IMR-90 (cell line): ENCODE data around the gene PLXNA1. TPM values are rescaled to one million over a fixed set of nuclear protein-coding genes. Genes with fewer than 3 reads are reported as not detected.

ENCODE experiments used
- ATAC-seq: fragments of 200-7000 bp; cut with Tn5 transposase; 2 replicates; pipeline ENCODE4 v1.9.1; 2020; ENCODE audit warnings: low read depth, mild to moderate bottlenecking, moderate library complexity
- BruUV-seq: library from RNA; stranded (reverse); fragments of 400-500 nt; replicated peaks from 2 replicates; lab custom pipeline; 2021; lab: Mats Ljungman, UMichigan
- CTCF ChIA-PET: fragments of 300-600 bp; formaldehyde crosslinking; extraction: SDS; loops from one replicate; lab custom pipeline; 2021; ENCODE audit warnings: antibody characterized with exemption; lab: Yijun Ruan, JAX
- POLR2A ChIA-PET: fragments of 300-600 bp; sonication (Branson Sonifier 250); formaldehyde crosslinking; loops from one replicate; lab custom pipeline; 2022; ENCODE audit warnings: antibody characterized with exemption; ENCODE audit not compliant: unreplicated experiment; lab: Charles Lee
- DNase-seq: peaks from one replicate; pipeline ENCODE4 v3.0.0; 2013
- H2AFZ ChIP-seq: replicated peaks from 2 replicates; pipeline ENCODE3; 2013; ENCODE audit warnings: low read length, mild to moderate bottlenecking; ENCODE audit not compliant: poor library complexity
- H2AK5ac ChIP-seq: 2 replicates; pipeline ENCODE4 v1.6.1; 2013; ENCODE audit warnings: low read depth, low read length, inconsistent platforms
- H2AK9ac ChIP-seq: replicated peaks from 2 replicates; pipeline ENCODE3; 2013; ENCODE audit warnings: mild to moderate bottlenecking, low read depth, low read length, moderate library complexity; ENCODE audit not compliant: poor library complexity
- H2BK120ac ChIP-seq: 2 replicates; pipeline ENCODE4 v1.6.1; 2013; ENCODE audit warnings: low read depth, low read length, inconsistent platforms
- H2BK15ac ChIP-seq: 3 replicates; pipeline ENCODE4 v1.6.1; 2013; ENCODE audit warnings: low read depth, low read length, inconsistent platforms
- H2BK20ac ChIP-seq: 2 replicates; pipeline ENCODE4 v1.6.1; 2013; ENCODE audit warnings: low read depth, mild to moderate bottlenecking, inconsistent platforms, low read length, moderate library complexity
- H2BK5ac ChIP-seq: 2 replicates; pipeline ENCODE4 v1.6.1; 2013; ENCODE audit warnings: mild to moderate bottlenecking, low read depth, low read length, inconsistent platforms; ENCODE audit not compliant: poor library complexity, severe bottlenecking
- H3K14ac ChIP-seq: replicated peaks from 2 replicates; pipeline ENCODE4 v1.6.1; 2013; ENCODE audit warnings: low read depth, low read length, inconsistent platforms
- H3K18ac ChIP-seq: 2 replicates; pipeline ENCODE4 v1.6.1; 2013; ENCODE audit warnings: low read depth, low read length, control low read depth
- H3K23ac ChIP-seq: 2 replicates; pipeline ENCODE4 v1.6.1; 2013; ENCODE audit warnings: low read depth, low read length, inconsistent platforms
- H3K27ac ChIP-seq: 2 replicates; pipeline ENCODE4 v1.5.1; 2013; ENCODE audit warnings: mild to moderate bottlenecking, control low read depth, low read length; ENCODE audit not compliant: insufficient read depth
- H3K27me3 ChIP-seq: 2 replicates; pipeline ENCODE4 v1.6.1; 2013; ENCODE audit warnings: low read length; ENCODE audit not compliant: control insufficient read depth, insufficient read depth
- H3K36me3 ChIP-seq: 2 replicates; pipeline ENCODE4 v1.6.1; 2013; ENCODE audit warnings: low read length, mixed read lengths; ENCODE audit not compliant: control insufficient read depth, insufficient read depth
- H3K4ac ChIP-seq: 2 replicates; pipeline ENCODE4 v1.6.1; 2013; ENCODE audit warnings: low read depth, low read length, inconsistent platforms
- H3K4me1 ChIP-seq: 2 replicates; pipeline ENCODE4 v1.6.1; 2013; ENCODE audit warnings: low read length, mixed read lengths; ENCODE audit not compliant: control insufficient read depth, insufficient read depth
- H3K4me2 ChIP-seq: 2 replicates; pipeline ENCODE4 v1.6.1; 2013; ENCODE audit warnings: low read depth, mild to moderate bottlenecking, control low read depth, low read length, moderate library complexity
- H3K4me3 ChIP-seq: 2 replicates; pipeline ENCODE4 v1.5.1; 2013; ENCODE audit warnings: low read depth, mild to moderate bottlenecking, control low read depth, low read length, moderate library complexity; ENCODE audit not compliant: insufficient read depth
- H3K56ac ChIP-seq: 2 replicates; pipeline ENCODE4 v1.6.1; 2013; ENCODE audit warnings: low read length, inconsistent platforms; ENCODE audit not compliant: insufficient read depth; ENCODE audit errors: extremely low read depth
- H3K79me1 ChIP-seq, 2 experiments: 2 replicates each; pipeline ENCODE4 v1.6.1; 2013; ENCODE audit warnings: low read length in 2 of 2, inconsistent platforms in 1 of 2, low read depth in 1 of 2
- H3K9ac ChIP-seq: 2 replicates; pipeline ENCODE4 v1.6.1; 2013; ENCODE audit warnings: low read depth, low read length, control low read depth
- H3K9me1 ChIP-seq: 2 replicates; pipeline ENCODE4 v1.6.1; 2013; ENCODE audit warnings: low read length, inconsistent platforms; ENCODE audit not compliant: insufficient read depth
- H3K9me3 ChIP-seq: 2 replicates; pipeline ENCODE4 v1.6.1; 2013; ENCODE audit warnings: low read length; ENCODE audit not compliant: control insufficient read depth, insufficient read depth
- H4K20me1 ChIP-seq: 2 replicates; pipeline ENCODE4 v1.6.1; 2013; ENCODE audit warnings: low read length, inconsistent platforms; ENCODE audit not compliant: insufficient read depth
- H4K5ac ChIP-seq: 2 replicates; pipeline ENCODE4 v1.6.1; 2013; ENCODE audit warnings: mild to moderate bottlenecking, low read depth, low read length, control low read depth
- H4K8ac ChIP-seq, 2 experiments: 2 replicates each; pipeline ENCODE4 v1.6.1; 2013; ENCODE audit warnings: low read depth in 2 of 2, low read length in 2 of 2, control low read depth in 1 of 2, inconsistent platforms in 1 of 2
- H4K91ac ChIP-seq: 2 replicates; pipeline ENCODE4 v1.6.1; 2013; ENCODE audit warnings: low read depth, low read length, inconsistent platforms; ENCODE audit not compliant: insufficient read depth
- BHLHE40 ChIP-seq: fragments of 150-350 bp; IDR thresholded peaks from 2 replicates; pipeline ENCODE4 v1.6.1; 2016; ENCODE audit warnings: mild to moderate bottlenecking, low read depth, low read length
- CEBPB ChIP-seq: IDR thresholded peaks from 2 replicates; pipeline ENCODE4 v1.6.1; 2012; ENCODE audit warnings: low read depth, low read length, improper control_type of control experiment
- CHD1 ChIP-seq: IDR thresholded peaks from 2 replicates; pipeline ENCODE4 v1.6.1; 2012; ENCODE audit warnings: low read depth, low read length, improper control_type of control experiment
- FOS ChIP-seq: fragments of 150-350 bp; IDR thresholded peaks from 2 replicates; pipeline ENCODE4 v1.6.1; 2016; ENCODE audit warnings: low read depth, low read length
- MAFK ChIP-seq: IDR thresholded peaks from 2 replicates; pipeline ENCODE4 v1.6.1; 2012; ENCODE audit warnings: low read depth, low read length, improper control_type of control experiment
- MXI1 ChIP-seq: IDR thresholded peaks from 2 replicates; pipeline ENCODE4 v1.6.1; 2012; ENCODE audit warnings: low read depth, mild to moderate bottlenecking, low read length, moderate library complexity, borderline replicate concordance
- NFE2L2 ChIP-seq: fragments of 150-350 bp; IDR thresholded peaks from 2 replicates; pipeline ENCODE4 v1.6.1; 2016; ENCODE audit warnings: low read depth, mild to moderate bottlenecking, low read length
- POLR2A ChIP-seq: IDR thresholded peaks from 2 replicates; pipeline ENCODE4 v1.6.1; 2012; ENCODE audit warnings: mild to moderate bottlenecking, low read depth, low read length
- RAD21 ChIP-seq: IDR thresholded peaks from 2 replicates; pipeline ENCODE4 v1.6.1; 2012; ENCODE audit warnings: low read length, improper control_type of control experiment
- RCOR1 ChIP-seq: IDR thresholded peaks from 2 replicates; pipeline ENCODE4 v1.6.1; 2012; ENCODE audit warnings: mild to moderate bottlenecking, low read length, improper control_type of control experiment; ENCODE audit not compliant: insufficient replicate concordance
- RFX5 ChIP-seq: IDR thresholded peaks from 2 replicates; pipeline ENCODE4 v1.8.0; 2012; ENCODE audit warnings: low read depth, mild to moderate bottlenecking, low read length, moderate library complexity
- WGBS, 2 experiments: methylation state at CpG; one replicate each; pipeline versions ENCODE4 v1.1.5 to v1.1.7; 2013; ENCODE audit warnings: missing lambda C conversion rate in 2 of 2; ENCODE audit not compliant: insufficient read length in 1 of 2; ENCODE audit errors: extremely low coverage in 2 of 2; 5-methylcytosine and 5-hydroxymethylcytosine counted together
- dilution Hi-C: fragments of 300-500 bp; cut with HindIII; formaldehyde crosslinking; loops from one replicate; pipeline ENCODE4 v1.14.3; 2018; ENCODE audit warnings: low sequenced_read_pairs; ENCODE audit not compliant: unreplicated experiment
- in situ Hi-C: fragments of 300-500 bp; cut with MboI; formaldehyde crosslinking; loops from 3 replicates; pipeline ENCODE4 v1.14.3; 2019; ENCODE audit warnings: low sequenced_read_pairs, inconsistent platforms, mixed read lengths
- intact Hi-C: fragments of 100-400 bp; cut with micrococcal nuclease; formaldehyde crosslinking; loops from 2 replicates; pipeline ENCODE4 v1.10.0; 2022
- polyA plus RNA-seq, 3 experiments: library from polyadenylated mRNA; depleted of rRNA; stranded (reverse); fragments of >200 nt; gene quantifications; 2 replicates each; pipeline ENCODE4 v1.2.3, GENCODE V29; 2012; ENCODE audit warnings: low replicate concordance in 1 of 3
- total RNA-seq: library from RNA; depleted of rRNA; stranded (reverse); fragments of >200 nt; gene quantifications from 2 replicates; pipeline ENCODE4 v1.2.3, GENCODE V29; 2012
- TF ChIP-seq, protein P1 (sequence below): fragments of 150-350 bp; IDR thresholded peaks from 2 replicates; pipeline ENCODE4 v1.6.1; 2017; ENCODE audit warnings: mild to moderate bottlenecking, antibody characterized with exemption, low read length, low read depth
- TF ChIP-seq, protein P2 (sequence below): conservative IDR thresholded peaks from 2 replicates; pipeline ENCODE4 v1.5.1; 2012; ENCODE audit warnings: mild to moderate bottlenecking, low read depth, low read length, improper control_type of control experiment

Gene PLXNA1
- total and polyA plus RNA-seq, 2 of the 4 experiments (the other 2 are of a cell fraction): 13.6 to 49.4 TPM

DNA sequence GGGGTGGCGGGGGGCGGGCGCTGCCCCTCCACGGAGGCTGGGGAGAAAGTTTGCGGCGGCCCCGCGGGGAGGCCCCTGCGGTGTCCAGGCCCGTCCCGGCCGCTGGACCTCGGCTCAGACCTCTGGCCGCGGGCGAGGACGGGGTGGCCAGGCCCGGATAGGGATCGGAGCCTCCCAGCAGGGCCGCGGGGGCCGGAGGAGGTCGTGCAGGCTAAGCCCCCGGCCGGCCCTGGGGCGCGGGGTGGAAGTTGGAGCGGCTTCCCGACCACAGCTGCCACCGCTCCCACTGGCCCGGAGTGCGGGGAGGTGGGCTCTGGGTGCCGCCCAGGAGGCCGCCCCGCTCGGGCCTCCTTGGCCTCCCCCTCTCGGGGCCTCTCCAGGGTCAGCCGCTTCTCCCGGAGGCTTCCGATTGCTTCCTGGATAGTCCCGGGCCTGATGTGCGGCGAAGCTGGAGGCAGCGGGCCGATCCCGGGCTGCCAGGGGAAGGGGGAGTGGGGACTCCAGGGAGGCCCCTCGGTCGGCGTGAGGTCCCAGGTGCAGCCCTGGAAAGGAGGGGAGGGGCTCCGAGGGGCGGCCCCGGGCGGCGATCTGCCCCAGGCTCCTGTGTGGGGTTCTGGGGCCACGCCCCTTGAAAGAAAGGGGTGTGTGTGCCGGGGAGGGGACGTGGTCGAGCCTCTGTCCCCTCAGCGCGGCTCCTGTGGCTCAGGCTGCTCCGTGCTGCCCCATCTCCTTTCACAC lies 907 bp downstream of the PLXNA1 start:
- H2AFZ ChIP-seq: peak overlapping the region; percentile 77
- ATAC-seq (peak; percentile 19), DNase-seq (no peak)
- no peak overlapping the region; the same call in 1 of the 2 replicates for H4K5ac ChIP-seq
- peak overlapping the region; percentile 74 for H3K9ac ChIP-seq
- peak overlapping the region; percentile 11; the same call in 1 of the 2 replicates for H3K23ac ChIP-seq
- H2BK15ac ChIP-seq: no peak overlapping the region
- dilution Hi-C loops: no loop called here
- H3K27me3 ChIP-seq: no peaks in the 10 kb centered on the region
- peak overlapping the region; percentile 1 for H2BK5ac ChIP-seq
- peak overlapping the region; percentile 67; the same call in 1 of the 2 replicates for H2AK5ac ChIP-seq
- H3K36me3 ChIP-seq: peaks cover 4% of the 10 kb centered on the region
- no peak overlapping the region for H2BK120ac ChIP-seq
- H3K9me3 ChIP-seq: no peaks in the 10 kb centered on the region
- intact Hi-C loops: loop anchor here (5.0 to 10.0 kb wide), 3 partner anchors 132 to 471 kb away; partner anchors contain the start of gene CHST13
- H3K14ac ChIP-seq: no peak overlapping the region
- CTCF ChIA-PET: no interaction called here
- H3K4me2 ChIP-seq: peak overlapping the region; percentile 82
- 4% methylated on average over 22 of the region's 61 CpGs; no CpG with 5 or more reads in 1 of the 2 experiments for WGBS, 2 experiments
- peak overlapping the region; percentile 22; the same call in 1 of the 2 replicates for H3K4ac ChIP-seq
- no peak overlapping the region for H2BK20ac ChIP-seq
- no peak overlapping the region for H4K91ac ChIP-seq
- in situ Hi-C loops: loop anchor here (5.0 kb wide), 1 partner anchor 232 kb away; no protein-coding TSS in a partner anchor
- peaks cover 14% of the 10 kb centered on the region; the same call in 1 of the 2 replicates for H3K4me1 ChIP-seq
- TF ChIP-seq CEBPB (no peak), RFX5 (no peak), RAD21 (no peak), FOS (no peak), BHLHE40 (no peak), MXI1 (no peak), POLR2A (no peak), MAFK (no peak), CHD1 (no peak), RCOR1 (no peak), NFE2L2 (no peak)
- TF ChIP-seq, protein P1, sequence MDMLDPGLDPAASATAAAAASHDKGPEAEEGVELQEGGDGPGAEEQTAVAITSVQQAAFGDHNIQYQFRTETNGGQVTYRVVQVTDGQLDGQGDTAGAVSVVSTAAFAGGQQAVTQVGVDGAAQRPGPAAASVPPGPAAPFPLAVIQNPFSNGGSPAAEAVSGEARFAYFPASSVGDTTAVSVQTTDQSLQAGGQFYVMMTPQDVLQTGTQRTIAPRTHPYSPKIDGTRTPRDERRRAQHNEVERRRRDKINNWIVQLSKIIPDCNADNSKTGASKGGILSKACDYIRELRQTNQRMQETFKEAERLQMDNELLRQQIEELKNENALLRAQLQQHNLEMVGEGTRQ: no peak
- TF ChIP-seq, protein P2, sequence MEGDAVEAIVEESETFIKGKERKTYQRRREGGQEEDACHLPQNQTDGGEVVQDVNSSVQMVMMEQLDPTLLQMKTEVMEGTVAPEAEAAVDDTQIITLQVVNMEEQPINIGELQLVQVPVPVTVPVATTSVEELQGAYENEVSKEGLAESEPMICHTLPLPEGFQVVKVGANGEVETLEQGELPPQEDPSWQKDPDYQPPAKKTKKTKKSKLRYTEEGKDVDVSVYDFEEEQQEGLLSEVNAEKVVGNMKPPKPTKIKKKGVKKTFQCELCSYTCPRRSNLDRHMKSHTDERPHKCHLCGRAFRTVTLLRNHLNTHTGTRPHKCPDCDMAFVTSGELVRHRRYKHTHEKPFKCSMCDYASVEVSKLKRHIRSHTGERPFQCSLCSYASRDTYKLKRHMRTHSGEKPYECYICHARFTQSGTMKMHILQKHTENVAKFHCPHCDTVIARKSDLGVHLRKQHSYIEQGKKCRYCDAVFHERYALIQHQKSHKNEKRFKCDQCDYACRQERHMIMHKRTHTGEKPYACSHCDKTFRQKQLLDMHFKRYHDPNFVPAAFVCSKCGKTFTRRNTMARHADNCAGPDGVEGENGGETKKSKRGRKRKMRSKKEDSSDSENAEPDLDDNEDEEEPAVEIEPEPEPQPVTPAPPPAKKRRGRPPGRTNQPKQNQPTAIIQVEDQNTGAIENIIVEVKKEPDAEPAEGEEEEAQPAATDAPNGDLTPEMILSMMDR: no peak
- H4K8ac ChIP-seq: peak overlapping the region in 1 of 2 experiments; percentile 19; a peak in 1 of 4 replicates
- BruUV-seq: no TSS peak
- peaks cover 9 to 49% of the 10 kb centered on the region in 2 experiments; a peak in 2 of 4 replicates for H3K79me1 ChIP-seq
- H3K56ac ChIP-seq: peak overlapping the region; percentile 32; the same call in 1 of the 2 replicates
- POLR2A ChIA-PET: no interaction called here
- H3K9me1 ChIP-seq: peaks cover 5% of the 10 kb centered on the region; the same call in 1 of the 2 replicates
- H3K4me3 ChIP-seq: peak overlapping the region; percentile 67
- H4K20me1 ChIP-seq: peaks cover 51% of the 10 kb centered on the region
- peak overlapping the region; percentile 85 for H2AK9ac ChIP-seq
- H3K18ac ChIP-seq: no peak overlapping the region
- peak overlapping the region; percentile 50 for H3K27ac ChIP-seq
